ENCODE measurements around the gene TSPAN14.

The TSPAN14 gene

GRCh38 chr10:80425901-80426300 is 28.2 kb upstream of the TSPAN14 start:
- DNase-seq, result no peak

GRCh38 chr10:80427541-80427940 is 26.6 kb upstream of the TSPAN14 start:
- no peak for DNase-seq

DNA sequence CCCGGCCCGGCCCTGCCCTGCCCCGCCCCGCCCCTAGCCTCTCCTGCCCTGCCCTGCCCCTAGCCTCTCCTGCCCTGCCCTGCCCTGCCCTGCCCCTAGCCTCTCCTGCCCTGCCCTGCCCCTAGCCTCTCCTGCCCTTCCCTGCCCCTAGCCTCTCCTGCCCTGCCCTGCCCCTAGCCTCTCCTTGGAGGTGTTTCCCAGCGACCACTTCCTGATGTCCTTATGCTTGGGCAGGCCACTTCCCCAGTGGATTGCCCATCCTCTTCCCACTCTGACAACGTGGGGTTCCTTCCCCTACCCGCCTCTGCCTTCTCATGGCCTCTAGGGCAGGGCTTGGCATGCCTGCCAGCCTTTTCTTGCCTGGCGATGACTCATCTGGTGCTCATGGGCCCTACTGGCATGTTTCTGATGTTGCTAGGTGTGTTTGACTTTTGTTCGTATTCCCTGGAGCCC is 24.6 kb upstream of the TSPAN14 start:
- DNase-seq, result no peak

- no peak for DNase-seq
Observed at GRCh38 chr10:80433134-80433533, 21.0 kb upstream of the TSPAN14 start.

DNA sequence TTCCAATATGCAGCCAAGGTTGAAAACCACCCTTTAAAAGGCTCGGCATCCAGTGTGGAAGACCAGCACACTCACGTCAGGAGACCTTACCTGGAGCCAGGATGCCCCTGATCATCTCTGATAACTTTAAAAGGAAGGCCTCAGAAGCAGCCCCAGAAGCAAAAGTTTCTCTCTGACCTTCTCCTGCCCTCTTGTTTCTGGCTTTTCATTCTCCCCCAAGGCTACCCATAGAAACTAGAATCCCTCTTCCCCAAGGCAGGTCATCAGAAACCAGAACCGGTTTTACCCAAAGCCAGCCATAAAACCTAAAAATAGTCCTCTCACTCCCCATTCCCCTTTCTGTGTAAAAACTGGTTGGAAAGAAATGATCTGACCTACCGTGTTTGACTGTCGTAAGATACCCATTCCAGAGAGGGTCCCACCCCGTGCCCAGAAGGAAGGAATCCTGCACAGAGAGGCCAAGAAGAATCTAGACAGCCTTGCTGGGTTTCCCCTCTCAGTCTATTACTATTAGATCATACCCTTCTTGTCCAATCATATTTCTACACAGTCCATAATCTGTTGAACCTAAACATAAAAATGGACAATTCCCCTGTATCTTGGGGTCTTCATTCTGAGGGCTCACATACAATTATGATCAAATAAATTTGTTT is 17.5 kb upstream of the TSPAN14 start:
- no peak for DNase-seq

GRCh38 chr10:80437227-80437626 is 16.9 kb upstream of the TSPAN14 start:
- DNase-seq, result no peak

DNA sequence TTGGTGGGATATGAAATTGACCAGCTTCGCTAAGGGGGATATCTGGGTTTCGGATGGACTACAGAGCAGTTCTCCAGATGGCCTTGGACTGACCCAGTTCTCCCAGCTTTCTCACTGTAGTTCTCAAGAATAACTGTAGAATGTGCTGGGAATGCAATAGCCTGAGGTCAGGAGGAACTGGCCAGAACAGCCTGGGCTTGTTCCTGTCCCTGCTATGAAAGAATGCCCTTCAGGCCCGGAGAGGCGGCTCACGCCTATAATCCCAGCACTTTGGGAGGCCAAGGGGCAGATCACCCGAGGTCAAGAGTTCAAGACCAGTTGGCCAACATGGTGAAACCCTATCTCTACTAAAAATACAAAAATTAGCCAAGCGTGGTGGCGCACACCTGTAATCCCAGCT is 12.3 kb upstream of the TSPAN14 start:
- no peak for DNase-seq

GRCh38 chr10:80442879-80443278 is 11.2 kb upstream of the TSPAN14 start:
- DNase-seq, result no peak

GRCh38 chr10:80443531-80443974 is 10.6 kb upstream of the TSPAN14 start:
- no peak for DNase-seq

GRCh38 chr10:80444124-80444523 is 10.0 kb upstream of the TSPAN14 start:
- no peak for DNase-seq

- DNase-seq, result no peak
Observed at GRCh38 chr10:80444646-80445319, 9.3 kb upstream of the TSPAN14 start.

DNA sequence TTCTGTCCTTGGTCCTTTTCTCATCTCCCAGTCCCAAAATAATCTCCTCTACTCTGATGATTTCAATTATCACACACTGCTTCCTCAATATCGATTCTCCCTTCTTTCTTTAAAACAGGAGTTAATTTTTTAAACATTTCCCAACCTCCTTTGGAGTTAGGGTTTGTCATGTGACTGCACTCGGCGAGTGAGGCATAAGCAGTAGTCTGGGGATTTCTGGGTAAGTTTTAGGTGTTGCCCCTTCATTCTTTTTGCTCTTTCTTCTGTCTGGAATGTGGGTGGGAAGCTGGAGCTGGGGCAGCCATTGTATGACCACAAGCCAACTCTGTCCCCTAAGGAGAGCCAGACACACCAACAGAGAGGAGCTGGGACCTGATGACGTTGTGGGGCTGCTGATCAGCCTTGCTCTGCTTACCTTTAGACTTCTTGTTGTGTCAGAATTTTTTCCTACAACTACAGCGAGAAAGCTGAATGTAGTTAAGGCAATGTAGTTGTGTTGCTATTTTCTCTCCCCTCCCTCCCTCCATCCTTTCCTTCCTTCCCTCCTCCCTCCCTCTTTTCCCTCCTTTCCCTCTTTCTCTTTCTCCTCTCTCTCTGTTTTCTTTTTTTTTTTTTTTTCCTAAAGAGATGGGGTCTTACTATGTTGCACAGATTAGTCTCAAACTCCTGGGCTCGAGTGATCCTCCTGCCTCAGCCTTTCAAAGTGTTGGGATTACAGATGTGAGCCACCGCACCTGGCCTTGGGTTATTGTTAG is 6.5 kb upstream of the TSPAN14 start:
- DNase-seq, result no peak

DNA sequence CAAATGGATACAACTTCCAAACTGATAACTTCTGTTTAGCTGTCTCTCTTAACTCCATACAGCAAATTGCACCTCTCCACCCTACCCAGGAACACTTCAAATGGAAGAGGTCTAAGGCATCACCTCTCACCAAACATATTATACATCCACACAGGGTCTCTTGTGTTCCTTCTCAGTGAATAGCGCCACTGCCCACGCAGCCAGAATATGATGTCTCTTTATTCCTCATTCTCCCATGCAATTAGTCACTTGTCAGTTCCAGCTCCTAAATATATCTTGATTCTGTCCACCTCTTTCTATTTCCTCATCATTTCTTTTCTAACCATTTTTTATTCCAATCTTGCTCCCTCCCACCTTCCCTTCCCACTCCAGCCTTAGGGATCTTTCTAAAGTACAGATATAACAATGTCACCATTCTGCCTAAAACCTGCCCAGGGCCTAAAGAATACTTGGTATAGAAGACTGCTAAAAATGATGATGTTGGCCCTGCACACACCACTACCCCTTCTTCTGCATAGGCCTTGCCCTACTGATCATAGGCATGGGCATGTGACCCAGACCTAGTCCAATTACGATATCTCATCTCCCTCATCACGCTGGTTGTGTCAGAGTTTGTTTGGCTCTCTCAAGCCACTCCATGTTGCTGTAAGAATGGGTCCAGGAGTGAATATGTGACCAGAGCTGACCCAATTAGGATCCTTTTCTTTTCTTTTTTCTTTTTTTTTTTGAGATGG is 5.7 kb upstream of the TSPAN14 start:
- no peak for DNase-seq

DNA sequence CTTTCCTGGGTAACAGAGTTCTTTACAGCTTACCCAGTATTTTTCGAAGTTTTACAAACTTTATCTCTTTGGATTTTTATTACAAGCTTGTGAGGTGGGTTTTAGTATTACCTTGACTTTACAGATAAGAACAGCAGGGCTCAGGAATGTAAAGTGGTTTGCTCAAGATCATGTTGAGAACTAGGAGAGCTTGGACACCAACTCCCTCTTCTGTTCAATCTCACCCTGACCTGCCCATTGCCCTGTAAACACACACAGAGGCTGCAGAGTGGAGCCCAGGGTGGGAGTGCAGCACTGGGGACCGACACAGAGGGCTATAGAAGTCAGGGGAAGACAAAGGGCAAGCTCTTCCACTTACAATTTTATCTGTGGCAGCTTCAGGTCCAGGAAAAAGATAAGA is 4.6 kb upstream of the TSPAN14 start:
- no peak for DNase-seq

GRCh38 chr10:80451132-80451531 is 3.0 kb upstream of the TSPAN14 start:
- DNase-seq, result no peak

GRCh38 chr10:80452069-80452468 is 2.0 kb upstream of the TSPAN14 start:
- DNase-seq, result no peak

DNA sequence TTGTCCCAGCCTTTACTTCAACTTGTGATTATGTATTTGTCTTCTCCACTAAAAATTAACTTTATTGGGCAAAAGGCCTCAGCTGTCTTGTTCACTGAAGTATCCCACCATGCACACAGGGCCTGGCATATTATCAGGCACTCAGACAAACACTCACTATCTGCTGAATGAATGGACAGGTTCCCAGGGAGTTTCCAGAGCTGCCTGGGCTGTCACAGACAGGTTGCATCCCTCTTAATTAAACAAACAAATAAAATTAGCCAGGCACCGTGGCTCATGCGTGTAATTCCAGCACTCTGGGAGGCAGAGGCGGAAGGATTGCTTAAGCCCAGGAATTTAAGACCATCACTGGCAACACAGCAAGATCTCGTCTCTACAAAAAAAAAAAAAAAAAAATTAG is 1.5 kb upstream of the TSPAN14 start:
- DNase-seq, result no peak

- DNase-seq, result no peak
Observed at GRCh38 chr10:80453056-80453841, 861 bp upstream of the TSPAN14 start.

DNA sequence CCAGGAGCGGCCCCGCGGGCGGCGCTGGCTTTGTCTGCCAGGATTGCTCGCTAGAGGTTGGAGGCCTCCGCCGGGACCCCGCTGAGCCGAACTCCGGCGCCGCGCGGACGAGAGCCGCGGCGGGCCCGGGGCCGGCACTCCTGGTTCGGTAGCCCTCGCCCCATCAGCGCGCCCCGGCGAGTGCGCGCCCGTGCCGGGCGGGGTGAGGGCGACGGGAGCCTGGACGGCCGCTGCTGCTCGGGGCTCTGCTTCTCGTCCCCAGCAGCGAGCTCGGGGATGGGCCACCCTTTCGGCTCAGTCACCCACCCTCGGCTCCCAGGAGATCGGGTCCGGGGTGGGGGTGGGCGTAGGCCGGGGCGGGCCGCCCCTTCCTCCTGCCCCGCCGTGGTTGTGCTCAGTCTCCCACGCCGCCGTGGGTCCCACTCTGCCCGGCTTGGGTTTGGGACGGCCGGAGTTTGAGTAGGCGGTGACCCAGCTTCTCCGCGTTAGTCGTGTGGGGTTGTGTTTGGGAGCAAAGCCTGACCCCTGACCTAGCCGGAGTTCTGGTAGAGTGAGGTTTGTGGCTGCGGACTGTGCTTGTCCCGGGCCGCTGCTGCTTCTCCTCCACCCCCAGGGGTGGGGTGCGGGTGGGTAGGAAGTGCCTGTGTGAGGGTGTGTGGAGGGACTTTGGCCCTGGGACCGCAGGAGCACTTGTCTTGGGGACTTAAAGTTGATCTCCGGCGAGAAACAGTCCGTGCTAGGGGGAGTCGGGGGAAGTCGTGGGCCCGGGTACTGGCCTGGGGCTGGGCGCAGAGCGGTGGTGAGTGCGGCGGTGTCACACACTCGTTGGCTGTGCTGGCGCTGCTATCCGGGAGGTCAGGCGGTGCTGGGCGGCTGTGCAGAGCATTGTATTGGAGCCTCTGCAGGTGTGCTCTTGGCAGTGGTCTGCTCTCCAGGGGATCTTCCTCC is 677 bp downstream of the TSPAN14 start:
- no peak for DNase-seq

- no peak for DNase-seq
Observed at GRCh38 chr10:80455461-80456349, 1.6 kb downstream of the TSPAN14 start.

Measured in NCI-H526 treated with DMSO at 0.1 percent for 48 hours (cell line).